DMS153 (cell line): Measurements from ENCODE around the gene SLC8A2.

Experiments used
- DNase-seq: peaks from one replicate; lab custom pipeline; 2025; lab: John Stamatoyannopoulos, UW

The SLC8A2 gene

GRCh38 chr19:47471733-47472457 is at the start of gene SLC8A2:
SLC8A2 (minus strand) TSS chr19:47471893; CDS start chr19:47466403, 5,490 bp downstream.
- peak; percentile 41 for DNase-seq

GRCh38 chr19:47520839-47521238 is 49.1 kb upstream of the SLC8A2 start:
- no peak for DNase-seq

GRCh38 chr19:47520343-47520806 is 48.7 kb upstream of the SLC8A2 start:
- DNase-seq: no peak

- no peak for DNase-seq
These were observed 47.2 kb upstream of the SLC8A2 start for GRCh38 chr19:47518854-47519253.

- no peak for DNase-seq
These were observed 46.4 kb upstream of the SLC8A2 start for GRCh38 chr19:47518139-47518538.

GRCh38 chr19:47514869-47515588 is 43.3 kb upstream of the SLC8A2 start, which contains the start of gene NAPA:
NAPA (minus strand) TSS chr19:47515063; CDS start chr19:47514940, 123 bp downstream.
- DNase-seq: peak; percentile 100

- no peak for DNase-seq
These were observed 42.6 kb upstream of the SLC8A2 start for GRCh38 chr19:47514151-47514868.

- DNase-seq: no peak
These were observed 41.2 kb upstream of the SLC8A2 start for GRCh38 chr19:47512948-47513319.

- DNase-seq: no peak
These were observed 40.7 kb upstream of the SLC8A2 start for GRCh38 chr19:47512183-47512947.

- DNase-seq: no peak
These were observed 40.0 kb upstream of the SLC8A2 start for GRCh38 chr19:47511681-47512080.

- DNase-seq: no peak
These were observed 39.4 kb upstream of the SLC8A2 start for GRCh38 chr19:47511128-47511517.

GRCh38 chr19:47510516-47511127 is 38.9 kb upstream of the SLC8A2 start:
- DNase-seq: no peak

- no peak for DNase-seq
These were observed 38.3 kb upstream of the SLC8A2 start for GRCh38 chr19:47509973-47510372.

- no peak for DNase-seq
These were observed 37.6 kb upstream of the SLC8A2 start for GRCh38 chr19:47509170-47509847.

GRCh38 chr19:47508721-47509120 is 37.0 kb upstream of the SLC8A2 start:
- DNase-seq: no peak

- DNase-seq: no peak
These were observed 36.3 kb upstream of the SLC8A2 start for GRCh38 chr19:47507924-47508553.

- DNase-seq: no peak
These were observed 35.3 kb upstream of the SLC8A2 start for GRCh38 chr19:47507012-47507411.

GRCh38 chr19:47506459-47506858 is 34.8 kb upstream of the SLC8A2 start:
- DNase-seq: no peak

GRCh38 chr19:47505506-47505905 is 33.8 kb upstream of the SLC8A2 start:
- no peak for DNase-seq

- DNase-seq: no peak
These were observed 32.1 kb upstream of the SLC8A2 start for GRCh38 chr19:47503826-47504150.
